Loucy (cell line): ENCODE results near the gene SH3RF1.

Source experiments
- EZH2phosphoT487 ChIP-seq: fragments of 200-600 bp; IDR thresholded peaks from 2 replicates; pipeline ENCODE4 v1.6.1; 2018; ENCODE audit warnings: antibody characterized with exemption, mild to moderate bottlenecking, moderate library complexity, borderline replicate concordance
- TF ChIP-seq, protein P1 (sequence below): fragments of 200-600 bp; sonication (generic); conservative IDR thresholded peaks from 2 replicates; pipeline ENCODE4 v1.5.1; 2014; ENCODE audit warnings: mild to moderate bottlenecking, antibody characterized with exemption, low read length

DNA sequence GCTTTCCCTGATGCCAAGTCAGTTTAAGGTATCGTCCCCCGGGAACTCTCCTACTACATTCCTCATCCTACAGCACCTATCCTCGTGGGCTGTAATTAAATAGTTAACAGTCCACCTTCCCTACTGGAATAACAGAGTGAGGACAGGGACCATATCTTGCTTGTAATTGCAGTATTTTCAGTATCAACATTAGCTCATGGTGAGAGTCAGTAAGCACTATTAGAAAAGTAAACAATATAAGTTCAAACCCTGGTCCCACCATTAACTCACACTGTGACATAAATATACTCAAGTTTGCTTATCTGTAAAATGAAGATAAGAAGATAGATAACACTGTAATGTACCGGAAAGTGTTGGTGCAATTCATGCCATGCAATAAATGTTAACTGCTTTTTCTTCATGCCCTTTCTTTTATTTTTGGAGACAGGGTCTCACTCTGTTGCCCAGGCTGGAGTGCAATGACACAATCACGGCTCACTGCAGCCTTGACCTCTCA is 61.3 kb downstream of the SH3RF1 start:
- TF ChIP-seq EZH2phosphoT487: no peak
- TF ChIP-seq, protein P1, sequence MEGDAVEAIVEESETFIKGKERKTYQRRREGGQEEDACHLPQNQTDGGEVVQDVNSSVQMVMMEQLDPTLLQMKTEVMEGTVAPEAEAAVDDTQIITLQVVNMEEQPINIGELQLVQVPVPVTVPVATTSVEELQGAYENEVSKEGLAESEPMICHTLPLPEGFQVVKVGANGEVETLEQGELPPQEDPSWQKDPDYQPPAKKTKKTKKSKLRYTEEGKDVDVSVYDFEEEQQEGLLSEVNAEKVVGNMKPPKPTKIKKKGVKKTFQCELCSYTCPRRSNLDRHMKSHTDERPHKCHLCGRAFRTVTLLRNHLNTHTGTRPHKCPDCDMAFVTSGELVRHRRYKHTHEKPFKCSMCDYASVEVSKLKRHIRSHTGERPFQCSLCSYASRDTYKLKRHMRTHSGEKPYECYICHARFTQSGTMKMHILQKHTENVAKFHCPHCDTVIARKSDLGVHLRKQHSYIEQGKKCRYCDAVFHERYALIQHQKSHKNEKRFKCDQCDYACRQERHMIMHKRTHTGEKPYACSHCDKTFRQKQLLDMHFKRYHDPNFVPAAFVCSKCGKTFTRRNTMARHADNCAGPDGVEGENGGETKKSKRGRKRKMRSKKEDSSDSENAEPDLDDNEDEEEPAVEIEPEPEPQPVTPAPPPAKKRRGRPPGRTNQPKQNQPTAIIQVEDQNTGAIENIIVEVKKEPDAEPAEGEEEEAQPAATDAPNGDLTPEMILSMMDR: no peak
